IPS-NIHi7 (cell line): ENCODE results near the gene ESPN.

ENCODE experiments used
- DNase-seq: peaks from one replicate; pipeline ENCODE4 v3.0.0; 2012; ENCODE audit warnings: mixed read lengths; ENCODE audit errors: extremely low spot score

ESPN gene

DNA sequence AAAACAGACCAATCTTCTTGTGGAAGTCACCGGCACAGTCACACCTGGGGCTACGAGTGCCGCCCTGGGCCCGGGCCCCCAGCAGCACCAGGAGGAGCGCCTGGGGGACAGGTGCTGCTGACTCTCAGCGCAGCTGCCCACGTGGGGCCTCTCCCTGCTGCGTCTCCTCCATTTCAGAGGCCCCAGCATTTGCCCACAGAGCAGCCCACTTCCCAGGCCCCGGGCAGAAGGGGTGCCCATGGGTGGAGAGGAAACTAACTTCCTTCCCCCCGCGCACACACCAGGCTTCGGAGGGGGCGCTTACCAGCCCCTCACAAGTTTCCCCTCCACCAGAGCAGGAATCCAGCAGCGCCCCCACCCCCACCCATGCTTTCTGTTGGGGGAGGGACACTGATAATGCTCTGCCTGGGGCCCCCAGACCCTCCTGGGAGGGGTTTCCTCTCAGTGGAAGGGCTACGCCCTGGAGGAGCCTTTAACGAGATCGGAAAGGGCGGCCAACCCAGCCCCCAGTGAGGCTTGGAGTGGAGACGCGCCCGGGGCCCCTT lies 41.0 kb downstream of the ESPN start:
- no peak for DNase-seq

DNA sequence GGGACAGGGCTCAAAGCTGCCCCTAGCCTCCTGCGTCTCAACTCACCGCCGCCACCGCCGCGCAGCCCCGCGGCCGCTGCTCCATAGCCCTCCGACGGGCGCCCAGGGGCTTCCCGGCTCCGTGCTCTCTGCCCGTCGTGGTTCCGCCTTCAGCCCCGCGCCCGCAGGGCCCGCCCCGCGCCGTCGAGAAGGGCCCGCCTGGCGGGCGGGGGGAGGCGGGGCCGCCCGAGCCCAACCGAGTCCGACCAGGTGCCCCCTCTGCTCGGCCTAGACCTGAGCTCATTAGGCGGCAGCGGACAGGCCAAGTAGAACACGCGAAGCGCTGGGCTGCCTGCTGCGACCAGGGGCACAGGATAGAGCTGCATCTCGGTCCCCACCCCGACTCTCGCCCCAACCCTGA lies 41.4 kb downstream of the ESPN start, which contains the start of gene TNFRSF25:
TNFRSF25 (minus strand) TSS at position 151 of the 400 bp plus-strand sequence; CDS start at position 85, 66 bp downstream.
- peak; percentile 61 for DNase-seq

- no peak for DNase-seq
Measured at GRCh38 chr1:6466751-6467150, 42.2 kb downstream of the ESPN start.

DNA sequence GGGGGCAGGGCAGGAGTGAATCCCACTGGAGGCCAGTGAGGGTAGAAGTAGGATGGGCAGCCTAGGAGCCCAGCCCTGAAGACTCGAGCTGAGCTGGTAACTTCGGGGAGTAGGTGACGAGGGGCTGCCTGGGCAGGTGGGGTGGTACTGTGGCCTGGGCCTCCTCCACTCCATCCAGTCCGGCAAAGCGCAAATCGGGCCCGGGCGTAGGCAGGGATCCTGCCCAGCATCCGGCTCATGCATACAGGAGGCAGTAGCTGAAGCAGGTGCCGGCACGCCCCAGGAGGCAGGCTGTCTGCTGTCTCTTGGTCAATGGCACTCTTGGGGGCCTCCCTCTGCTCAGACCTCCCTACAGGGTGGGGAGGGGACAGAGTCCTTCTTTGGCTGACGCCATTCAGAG lies 42.6 kb downstream of the ESPN start:
- DNase-seq: no peak

DNA sequence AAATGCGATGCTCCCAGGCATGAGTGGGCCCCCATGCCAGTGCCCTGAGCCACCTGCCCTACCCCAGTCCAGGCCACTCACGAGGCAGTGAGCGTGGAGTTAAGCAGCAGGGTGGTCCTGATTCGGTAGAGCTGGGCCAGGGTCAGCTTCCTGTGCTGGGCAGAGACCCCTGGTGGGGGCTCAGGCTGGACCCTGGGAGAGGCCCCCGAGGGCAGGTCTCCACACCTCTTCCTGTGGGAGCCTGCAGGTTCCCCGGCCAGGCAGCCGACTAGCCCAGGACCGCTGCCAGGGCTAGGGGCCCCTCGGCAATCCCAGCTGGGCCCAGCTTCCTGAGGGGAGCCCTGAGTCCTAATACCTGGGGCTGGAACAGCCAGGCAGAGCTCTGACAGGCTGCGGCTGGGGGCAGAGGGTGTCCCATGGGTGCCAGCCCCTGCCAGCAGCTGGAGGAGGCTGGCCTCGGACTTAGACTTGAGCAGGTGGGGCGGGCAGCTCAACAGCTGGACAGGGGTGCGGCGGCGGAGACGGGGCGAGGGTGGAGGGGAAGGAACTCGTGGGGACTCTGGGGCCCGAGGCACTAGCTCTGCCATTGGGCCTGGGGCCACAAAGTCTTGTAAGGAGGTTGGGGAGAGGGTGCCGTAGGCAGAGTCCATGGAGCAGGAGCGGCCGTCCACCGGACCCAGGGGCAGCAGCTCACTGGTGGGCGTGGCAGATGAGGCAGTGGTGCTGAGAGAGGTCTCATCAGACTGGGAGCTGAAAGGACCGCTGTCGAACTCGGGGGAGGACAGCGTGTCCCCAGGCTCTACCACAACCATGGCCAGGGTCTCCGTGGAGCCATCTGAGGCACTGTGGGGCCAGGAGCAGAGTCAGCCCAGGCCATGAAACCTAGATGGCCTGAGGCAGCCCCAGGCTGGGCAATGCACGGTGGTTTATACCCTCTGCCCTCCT lies 43.4 kb downstream of the ESPN start:
- DNase-seq: no peak

DNA sequence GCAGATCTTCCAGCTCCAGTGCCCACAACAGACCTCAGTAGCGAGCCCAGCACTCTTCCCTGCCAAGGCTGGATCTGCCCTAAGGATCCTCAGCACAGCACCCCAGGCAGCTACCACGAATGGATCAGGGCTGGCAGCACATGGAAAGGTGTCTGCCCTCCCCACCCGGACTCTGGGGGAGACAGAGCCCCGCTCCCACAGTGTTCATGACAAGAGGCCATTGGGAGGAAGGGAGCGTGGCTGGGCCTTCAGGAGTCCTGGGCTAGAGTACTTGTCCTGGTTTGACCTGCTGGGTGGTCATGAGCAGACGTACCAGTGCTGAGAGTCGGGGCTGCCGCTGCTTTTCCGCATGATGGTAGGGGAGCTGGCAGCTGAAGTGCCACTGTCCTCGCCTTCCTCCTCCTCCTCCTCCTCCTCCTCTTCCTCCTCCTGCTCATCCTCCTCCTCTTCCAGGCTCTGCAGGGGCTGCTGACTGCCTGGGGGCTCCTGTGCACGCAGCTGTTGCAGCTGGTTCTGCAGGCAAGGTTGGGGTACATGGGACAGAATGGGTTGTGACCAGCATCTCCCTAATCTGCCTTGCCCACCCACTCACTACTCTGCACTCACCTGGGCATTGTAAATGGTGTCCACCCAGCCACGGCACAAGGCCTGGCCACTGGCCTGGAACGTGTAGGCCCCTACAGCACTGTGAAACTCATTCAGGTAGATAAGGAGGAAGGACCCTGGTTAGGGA lies 44.3 kb downstream of the ESPN start:
- no peak for DNase-seq

- peak; percentile 35 for DNase-seq
Measured at GRCh38 chr1:6470132-6471085, 45.8 kb downstream of the ESPN start.

- peak; percentile 73 for DNase-seq
Measured at GRCh38 chr1:6471086-6471969, 46.8 kb downstream of the ESPN start.

- DNase-seq: no peak
Measured at GRCh38 chr1:6471970-6472368, 47.4 kb downstream of the ESPN start.

GRCh38 chr1:6472391-6472790 lies 47.8 kb downstream of the ESPN start:
- no peak for DNase-seq

GRCh38 chr1:6473156-6473555 lies 48.6 kb downstream of the ESPN start:
- no peak for DNase-seq

DNA sequence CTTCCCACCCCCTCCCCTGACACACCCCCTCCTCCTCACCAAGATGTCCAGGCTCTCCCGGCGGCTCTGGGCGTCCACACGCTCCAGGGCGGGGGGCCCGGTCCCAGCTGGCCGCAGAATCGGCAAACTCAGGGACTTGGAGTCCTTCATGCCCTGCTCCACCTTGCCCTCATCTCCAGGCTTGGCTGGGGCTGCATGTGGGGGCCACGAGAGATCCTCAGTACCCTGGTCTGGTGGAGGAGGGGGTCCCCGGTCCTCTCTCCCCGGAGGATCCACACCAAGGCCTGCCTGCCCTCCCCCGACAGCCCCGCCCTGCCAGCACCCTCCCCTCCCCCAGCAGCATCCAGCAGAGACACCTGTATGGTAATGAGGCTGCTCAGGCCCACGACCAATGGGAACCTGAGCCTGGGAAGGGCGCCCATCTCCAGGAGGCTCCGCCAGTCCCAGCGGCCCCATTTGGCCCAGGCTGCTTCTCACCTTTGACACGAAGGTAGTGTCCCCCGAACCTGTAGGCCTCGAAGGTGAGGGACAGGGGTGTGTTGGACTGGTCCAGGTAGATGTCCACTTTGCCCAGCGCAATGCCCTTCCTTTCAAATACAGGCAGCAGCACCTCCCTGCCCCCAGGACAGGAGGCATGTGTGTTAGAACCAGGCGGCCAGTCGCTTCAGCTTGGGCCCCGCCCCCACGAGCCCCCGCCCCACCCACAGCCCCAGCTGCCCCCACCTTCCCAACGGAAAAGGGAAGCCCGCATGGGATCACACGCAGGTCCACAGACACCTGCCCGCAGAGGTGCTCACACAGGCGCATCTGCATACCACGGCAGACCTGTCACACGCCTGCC lies 49.6 kb downstream of the ESPN start:
- DNase-seq: no peak

GRCh38 chr1:6474815-6475282 lies 50.3 kb downstream of the ESPN start:
- no peak for DNase-seq

- DNase-seq: peak; percentile 81
Measured at GRCh38 chr1:6475381-6476133, 51.0 kb downstream of the ESPN start.

- DNase-seq: no peak
Measured at GRCh38 chr1:6476483-6476882, 51.9 kb downstream of the ESPN start.

DNA sequence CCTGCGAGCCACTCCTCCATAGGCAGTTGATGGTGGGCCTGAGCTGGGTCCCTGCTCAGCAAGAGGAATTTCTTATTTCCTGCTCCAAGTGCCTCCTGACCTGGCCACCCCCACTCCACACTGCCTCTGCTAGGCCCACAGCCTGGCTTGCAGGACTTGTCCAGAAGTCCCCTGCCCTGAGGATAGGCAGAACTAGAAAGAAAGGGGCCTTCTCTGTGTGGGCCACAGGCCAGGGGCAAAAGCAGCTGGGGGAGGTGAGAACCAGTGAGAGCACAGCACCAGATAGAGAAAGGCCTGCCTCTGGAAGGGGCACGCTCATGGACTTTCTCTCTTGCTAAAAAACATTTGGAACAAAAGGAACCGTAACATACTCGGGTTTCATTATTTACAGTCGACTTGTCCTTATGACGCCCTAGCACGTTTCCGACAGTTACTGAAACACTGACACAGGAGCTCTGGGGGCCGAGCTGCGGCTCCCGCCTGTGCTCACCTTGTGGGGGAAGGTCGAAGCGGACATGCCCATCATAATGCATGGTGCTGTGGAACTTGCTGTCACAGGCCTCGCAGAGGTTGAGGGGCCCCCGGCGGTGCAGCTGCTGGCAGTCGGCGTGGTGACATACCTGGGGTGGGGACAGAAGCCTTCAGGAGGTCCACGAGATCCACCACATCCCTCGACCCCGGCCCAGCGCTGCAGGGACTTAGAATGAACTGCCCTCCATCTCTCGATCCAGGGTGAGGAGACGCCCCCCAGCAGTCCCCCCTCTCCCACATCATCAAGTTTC lies 52.7 kb downstream of the ESPN start:
- DNase-seq: no peak

DNA sequence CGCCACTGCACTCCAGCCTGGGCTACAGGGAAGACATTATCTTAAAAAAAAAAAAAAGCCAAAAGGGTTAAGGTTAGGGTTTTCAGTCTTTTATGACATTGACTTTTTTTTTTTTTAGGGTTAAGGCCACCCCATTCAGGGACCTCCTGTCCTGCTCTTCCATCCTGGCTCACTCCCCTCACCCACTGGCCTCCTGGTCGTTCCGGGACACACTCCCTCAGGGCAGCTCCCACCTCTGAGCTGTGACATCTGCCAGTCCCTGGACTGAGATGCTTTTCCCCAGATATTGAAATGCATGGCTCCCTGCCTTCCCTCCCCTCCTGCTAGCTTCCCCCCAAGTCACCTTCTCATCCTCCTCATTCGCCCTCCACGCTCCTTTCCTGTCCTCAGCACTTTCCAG lies 57.2 kb downstream of the ESPN start:
- DNase-seq: no peak
